ENCODE results near the gene MCCC1. TPM values are rescaled to one million over a fixed set of nuclear protein-coding genes. Genes with fewer than 3 reads are reported as not detected.

The MCCC1 gene
- total and polyA plus RNA-seq, 4 experiments from 2014 or later = 27.0 to 43.8 (median 29.0) TPM

DNA sequence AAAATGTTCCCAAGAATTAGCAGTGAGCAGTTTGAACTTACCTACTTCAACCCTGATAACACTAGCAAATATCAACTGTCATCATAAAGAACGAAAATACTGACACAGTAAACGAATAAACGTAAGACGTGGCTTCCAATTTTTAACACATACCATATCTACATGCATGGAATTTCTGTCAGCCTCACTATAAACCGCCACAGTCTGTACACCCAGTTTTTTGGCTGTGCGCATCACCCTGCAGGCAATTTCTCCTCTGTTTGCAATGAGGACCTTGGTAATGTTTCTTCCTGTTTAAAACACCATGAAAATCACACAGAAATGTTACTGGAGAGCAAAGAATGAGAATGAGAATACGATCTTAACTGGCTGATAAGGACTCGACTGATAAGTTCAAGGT, 7.0 kb downstream of the MCCC1 start:
- intact Hi-C loops (cut with micrococcal nuclease) = no loop called here

DNA sequence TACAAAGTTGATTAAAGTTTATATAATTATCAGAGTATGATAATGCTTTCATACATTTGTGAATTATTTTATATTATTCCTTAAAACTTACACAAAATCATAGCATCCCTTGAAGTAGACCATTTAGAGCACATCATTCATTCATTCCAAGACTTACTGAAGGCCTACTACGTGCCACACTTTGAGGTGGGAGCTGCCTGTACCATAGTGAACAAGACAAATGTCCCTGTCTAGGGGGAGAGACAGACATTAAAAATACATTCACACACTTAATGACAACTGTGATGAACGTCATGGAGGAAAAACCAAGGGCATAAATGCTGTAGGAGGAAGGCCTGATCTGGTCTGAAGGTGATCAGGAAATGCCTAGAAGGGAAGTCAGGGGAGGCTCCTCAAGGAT, 12.1 kb downstream of the MCCC1 start:
- Histone ChIP-seq H3K36me3 (ENCODE audit: insufficient read depth, low read length) (peaks cover 38% of the 10 kb centered on the region), H3K4me3 (ENCODE audit: low read length in 2 of 2) (no peak overlapping the region), H3K27ac (ENCODE audit: low read depth, low read length) (no peak overlapping the region), H3K27me3 (ENCODE audit: insufficient read depth, low read length) (no peaks in the 10 kb centered on the region), H3K9me3 (ENCODE audit: control insufficient read depth in 1 of 2, low read length in 2 of 2) (no peaks in the 10 kb centered on the region), H3K4me1 (ENCODE audit: insufficient read depth, low read length) (no peaks in the 10 kb centered on the region)
- ChIA-PET POLR2A (ENCODE audit: partially characterized antibody) (no interaction called here), CTCF (ENCODE audit: partially characterized antibody) (interaction anchor here (0.7 to 2.4 kb wide), 3 partner anchors 8 to 373 kb away, joined by 3 to 14 read pairs (median 4); no protein-coding TSS in a partner anchor)
- peaks cover 55 to 71% of the 10 kb centered on the region in 2 donors for H3K36me3 Mint-ChIP-seq
- peaks cover 0 to 13% (median 10%) of the 10 kb centered on the region in 4 donors for H3K4me1 Mint-ChIP-seq
- DNase-seq = no peak
- intact Hi-C loops (cut with micrococcal nuclease) = no loop called here
- no peaks in the 10 kb centered on the region for H3K27me3 Mint-ChIP-seq
- H3K9me3 Mint-ChIP-seq = no peaks in the 10 kb centered on the region
- no peak overlapping the region for H3K4me3 Mint-ChIP-seq
- no peak overlapping the region for H3K27ac Mint-ChIP-seq

More for the DNA sequence above, 7.0 kb downstream of the MCCC1 start:
- DNase-seq = no peak
- POLR2A ChIA-PET (ENCODE audit: partially characterized antibody) = no interaction called here
- Histone ChIP-seq H3K4me3 (ENCODE audit: low read length in 2 of 2) (no peak overlapping the region), H3K9me3 (ENCODE audit: control insufficient read depth in 1 of 2, low read length in 2 of 2) (no peaks in the 10 kb centered on the region), H3K27ac (ENCODE audit: low read depth, low read length) (no peak overlapping the region), H3K36me3 (ENCODE audit: insufficient read depth, low read length) (peaks cover 18% of the 10 kb centered on the region), H3K4me1 (ENCODE audit: insufficient read depth, low read length) (no peaks in the 10 kb centered on the region), H3K27me3 (ENCODE audit: insufficient read depth, low read length) (no peaks in the 10 kb centered on the region)
- CTCF ChIA-PET (ENCODE audit: partially characterized antibody) = no interaction called here
- peaks cover 51 to 52% of the 10 kb centered on the region in 2 donors for H3K36me3 Mint-ChIP-seq
- no peaks in the 10 kb centered on the region for H3K9me3 Mint-ChIP-seq
- H3K4me3 Mint-ChIP-seq = no peak overlapping the region
- H3K27ac Mint-ChIP-seq = peak overlapping the region in 1 of 7 donors; percentile 4
- no peaks in the 10 kb centered on the region for H3K27me3 Mint-ChIP-seq
- H3K4me1 Mint-ChIP-seq = peaks cover 11 to 23% (median 14%) of the 10 kb centered on the region in 4 donors

DNA sequence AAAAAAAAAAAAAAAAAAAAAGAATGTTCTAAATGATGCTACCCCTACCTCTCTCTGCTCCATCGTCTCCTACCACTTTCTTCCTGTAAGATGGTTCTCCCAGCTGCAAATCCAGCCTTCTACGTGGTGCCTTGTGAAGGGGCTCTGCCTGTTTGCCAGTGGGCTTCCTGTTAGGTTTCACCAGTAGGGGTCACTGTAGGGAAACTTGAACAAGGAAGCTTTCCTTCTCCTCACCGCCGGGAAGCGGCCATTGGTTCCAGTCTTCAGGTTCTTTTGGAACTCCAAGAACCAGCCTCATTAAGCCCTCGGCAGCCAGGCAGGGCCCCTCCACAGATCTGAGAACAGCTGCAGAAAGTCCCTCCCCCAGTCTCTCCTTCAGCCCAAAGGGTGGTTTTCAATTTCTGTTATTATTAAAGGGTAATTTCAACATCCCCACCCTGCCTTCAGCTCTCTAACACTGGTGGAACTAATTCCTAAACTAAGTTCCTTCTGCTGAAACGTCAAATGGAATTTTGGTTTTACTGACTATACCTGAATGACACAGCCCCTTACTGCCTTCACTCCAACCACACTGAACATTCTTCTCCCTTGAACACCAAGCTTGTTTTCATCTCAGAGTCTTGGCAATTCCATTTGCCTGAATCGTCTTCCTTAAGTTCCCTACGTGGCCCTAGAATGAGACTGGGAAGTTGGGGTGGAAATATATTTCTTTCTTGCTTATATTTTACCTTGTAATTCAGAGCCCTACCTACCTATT, 13.5 kb downstream of the MCCC1 start:
- H3K9me3 Mint-ChIP-seq = no peaks in the 10 kb centered on the region
- peak overlapping the region in 2 of 7 donors; percentile 29 to 83 for H3K27ac Mint-ChIP-seq
- H3K4me3 Mint-ChIP-seq = no peak overlapping the region
- H3K27ac ChIP-seq (ENCODE audit: low read depth, low read length) = no peak overlapping the region
- no peak overlapping the region for H3K4me3 ChIP-seq (ENCODE audit: low read length in 2 of 2)
- ChIA-PET CTCF (ENCODE audit: partially characterized antibody) (interaction anchor here (0.7 to 2.4 kb wide), 8 partner anchors 8 to 689 kb away, joined by 3 to 14 read pairs (median 4); no protein-coding TSS in a partner anchor), POLR2A (ENCODE audit: partially characterized antibody) (interaction anchor here (0.7 kb wide), 1 partner anchor 14 kb away, joined by 3 read pairs; the partner anchor contains the start of gene MCCC1)
- H3K27me3 Mint-ChIP-seq = no peaks in the 10 kb centered on the region
- no peaks in the 10 kb centered on the region for H3K27me3 ChIP-seq (ENCODE audit: insufficient read depth, low read length)
- no peaks in the 10 kb centered on the region for H3K9me3 ChIP-seq (ENCODE audit: control insufficient read depth in 1 of 2, low read length in 2 of 2)
- peaks cover 56 to 74% of the 10 kb centered on the region in 2 donors for H3K36me3 Mint-ChIP-seq
- H3K36me3 ChIP-seq (ENCODE audit: insufficient read depth, low read length) = peaks cover 42% of the 10 kb centered on the region
- DNase-seq = no peak
- intact Hi-C loops (cut with micrococcal nuclease) = no loop called here
- H3K4me1 ChIP-seq (ENCODE audit: insufficient read depth, low read length) = no peaks in the 10 kb centered on the region
- peaks cover 0 to 13% (median 8%) of the 10 kb centered on the region in 4 donors for H3K4me1 Mint-ChIP-seq

DNA sequence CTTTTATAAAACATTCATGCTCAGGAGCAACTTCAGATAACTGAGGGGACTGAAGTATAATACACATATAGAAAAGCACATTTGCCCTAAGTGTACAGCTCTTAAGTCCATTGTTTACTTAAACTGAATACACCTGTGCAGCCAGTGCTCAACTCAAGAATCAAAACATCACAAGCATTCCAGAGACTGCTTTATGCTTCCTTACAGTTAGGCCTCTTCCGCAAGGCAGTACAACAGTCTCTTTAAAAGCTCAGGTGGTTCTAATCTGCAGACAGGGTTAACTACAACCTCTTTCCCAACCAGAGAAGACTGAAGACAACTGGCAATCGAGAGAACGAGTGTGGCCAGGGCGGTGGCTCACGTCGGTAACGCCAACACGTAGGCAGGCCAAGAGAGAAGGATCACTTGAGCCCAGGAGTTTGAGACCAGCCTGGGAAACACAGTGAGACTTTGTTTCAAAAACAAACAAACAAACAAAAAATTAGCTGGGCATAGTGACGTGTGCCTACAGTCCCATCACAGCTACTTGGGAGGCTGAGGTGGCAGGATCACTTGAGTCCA, 16.9 kb downstream of the MCCC1 start:
- Mint-ChIP-seq H3K36me3 (peaks cover 66 to 72% of the 10 kb centered on the region in 2 donors), H3K27me3 (no peaks in the 10 kb centered on the region), H3K9me3 (peaks cover 0 to 8% (median 3%) of the 10 kb centered on the region in 8 donors), H3K27ac (no peak overlapping the region), H3K4me3 (no peak overlapping the region), H3K4me1 (peaks cover 0 to 9% (median 6%) of the 10 kb centered on the region in 4 donors)
- Histone ChIP-seq H3K27me3 (ENCODE audit: insufficient read depth, low read length) (no peaks in the 10 kb centered on the region), H3K9me3 (ENCODE audit: control insufficient read depth in 1 of 2, low read length in 2 of 2) (no peaks in the 10 kb centered on the region), H3K27ac (ENCODE audit: low read depth, low read length) (no peak overlapping the region), H3K4me3 (ENCODE audit: low read length in 2 of 2) (no peak overlapping the region), H3K36me3 (ENCODE audit: insufficient read depth, low read length) (peaks cover 35% of the 10 kb centered on the region), H3K4me1 (ENCODE audit: insufficient read depth, low read length) (no peaks in the 10 kb centered on the region)
- no peak for DNase-seq
- ChIA-PET CTCF (ENCODE audit: partially characterized antibody) (interaction anchor here (0.8 to 1.3 kb wide), 3 partner anchors 15 to 301 kb away, joined by 3 to 4 read pairs (median 3); no protein-coding TSS in a partner anchor), POLR2A (ENCODE audit: partially characterized antibody) (no interaction called here)
- intact Hi-C loops (cut with micrococcal nuclease) = no loop called here

DNA sequence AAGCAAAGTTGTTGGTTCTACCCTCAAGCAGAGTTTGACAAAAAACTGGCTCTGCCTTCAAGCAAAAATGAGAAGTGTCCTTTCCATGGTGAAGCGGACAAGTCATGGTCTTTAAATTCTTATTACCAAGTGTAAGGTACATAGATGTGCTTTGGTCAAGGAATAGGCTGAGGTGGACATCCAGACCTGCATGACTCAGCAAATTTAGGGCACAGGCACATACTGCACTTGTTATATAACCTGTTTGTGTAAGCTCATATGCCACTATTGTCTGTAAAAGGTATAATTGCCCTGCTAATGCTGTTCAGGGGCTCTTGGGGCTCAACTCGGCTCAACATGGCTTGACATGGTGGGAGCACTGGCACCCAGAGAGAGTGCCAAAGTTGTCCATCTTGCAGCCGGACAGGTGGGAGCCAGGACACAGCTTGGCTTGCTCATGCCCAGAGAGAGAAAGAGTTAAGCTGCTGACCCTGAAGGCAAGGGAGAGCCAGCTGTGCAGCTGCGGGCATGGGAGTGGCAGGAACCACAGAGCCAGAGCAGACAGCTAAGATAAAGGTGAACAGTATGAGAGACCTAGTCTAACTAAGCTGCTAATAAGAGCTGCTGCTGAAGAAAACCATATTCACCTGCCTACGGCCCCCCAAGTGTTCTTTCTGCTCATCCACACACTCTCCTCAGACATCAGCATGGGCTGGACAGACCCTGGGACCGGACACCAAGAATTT, 17.7 kb downstream of the MCCC1 start:
- H3K4me1 ChIP-seq (ENCODE audit: insufficient read depth, low read length) = no peaks in the 10 kb centered on the region
- POLR2A ChIA-PET (ENCODE audit: partially characterized antibody) = no interaction called here
- peaks cover 0 to 8% (median 3%) of the 10 kb centered on the region in 8 donors for H3K9me3 Mint-ChIP-seq
- peaks cover 71 to 74% of the 10 kb centered on the region in 2 donors for H3K36me3 Mint-ChIP-seq
- no peaks in the 10 kb centered on the region for H3K27me3 Mint-ChIP-seq
- no peaks in the 10 kb centered on the region for H3K27me3 ChIP-seq (ENCODE audit: insufficient read depth, low read length)
- CTCF ChIA-PET (ENCODE audit: partially characterized antibody) = interaction anchor here (1.3 kb wide), 1 partner anchor 15 kb away, joined by 4 read pairs; no protein-coding TSS in a partner anchor
- H3K4me1 Mint-ChIP-seq = peaks cover 0 to 8% (median 4%) of the 10 kb centered on the region in 4 donors
- peaks cover 28% of the 10 kb centered on the region for H3K36me3 ChIP-seq (ENCODE audit: insufficient read depth, low read length)
- no peak overlapping the region for H3K27ac Mint-ChIP-seq
- no peak overlapping the region for H3K4me3 Mint-ChIP-seq
- DNase-seq = no peak
- intact Hi-C loops (cut with micrococcal nuclease) = no loop called here
- no peaks in the 10 kb centered on the region for H3K9me3 ChIP-seq (ENCODE audit: control insufficient read depth in 1 of 2, low read length in 2 of 2)
- no peak overlapping the region for H3K4me3 ChIP-seq (ENCODE audit: low read length in 2 of 2)
- no peak overlapping the region for H3K27ac ChIP-seq (ENCODE audit: low read depth, low read length)

DNA sequence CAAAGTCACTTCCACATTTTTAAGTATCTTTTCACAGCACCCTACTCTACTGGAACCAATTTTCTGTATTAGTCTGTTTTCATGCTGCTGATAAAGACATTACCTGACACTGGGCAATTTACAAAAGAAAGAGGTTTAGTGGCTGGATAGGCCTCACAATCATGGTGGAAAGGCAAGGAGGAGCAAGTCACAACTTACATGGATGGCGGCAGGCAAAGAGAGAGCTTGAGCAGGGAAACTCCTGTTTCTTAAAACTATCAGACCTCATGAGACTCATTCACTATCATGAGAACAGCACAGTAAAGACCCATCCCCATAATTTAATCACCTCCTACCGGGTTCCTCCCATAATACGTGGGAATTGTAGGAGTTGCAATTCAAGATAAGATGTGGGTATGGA, 18.7 kb downstream of the MCCC1 start:
- peaks cover 0 to 8% (median 3%) of the 10 kb centered on the region in 8 donors for H3K9me3 Mint-ChIP-seq
- peak overlapping the region in 1 of 7 donors; percentile 28 for H3K27ac Mint-ChIP-seq
- Histone ChIP-seq H3K27ac (ENCODE audit: low read depth, low read length) (no peak overlapping the region), H3K27me3 (ENCODE audit: insufficient read depth, low read length) (no peaks in the 10 kb centered on the region), H3K4me3 (ENCODE audit: low read length in 2 of 2) (no peak overlapping the region), H3K4me1 (ENCODE audit: insufficient read depth, low read length) (no peaks in the 10 kb centered on the region), H3K9me3 (ENCODE audit: control insufficient read depth in 1 of 2, low read length in 2 of 2) (no peaks in the 10 kb centered on the region), H3K36me3 (ENCODE audit: insufficient read depth, low read length) (peaks cover 18% of the 10 kb centered on the region)
- DNase-seq = no peak
- H3K36me3 Mint-ChIP-seq = peaks cover 66 to 71% of the 10 kb centered on the region in 2 donors
- H3K4me1 Mint-ChIP-seq = peaks cover 0 to 2% (median under 1%) of the 10 kb centered on the region in 4 donors
- no peaks in the 10 kb centered on the region for H3K27me3 Mint-ChIP-seq
- intact Hi-C loops (cut with micrococcal nuclease) = no loop called here
- H3K4me3 Mint-ChIP-seq = no peak overlapping the region
- POLR2A ChIA-PET (ENCODE audit: partially characterized antibody) = no interaction called here
- CTCF ChIA-PET (ENCODE audit: partially characterized antibody) = no interaction called here

DNA sequence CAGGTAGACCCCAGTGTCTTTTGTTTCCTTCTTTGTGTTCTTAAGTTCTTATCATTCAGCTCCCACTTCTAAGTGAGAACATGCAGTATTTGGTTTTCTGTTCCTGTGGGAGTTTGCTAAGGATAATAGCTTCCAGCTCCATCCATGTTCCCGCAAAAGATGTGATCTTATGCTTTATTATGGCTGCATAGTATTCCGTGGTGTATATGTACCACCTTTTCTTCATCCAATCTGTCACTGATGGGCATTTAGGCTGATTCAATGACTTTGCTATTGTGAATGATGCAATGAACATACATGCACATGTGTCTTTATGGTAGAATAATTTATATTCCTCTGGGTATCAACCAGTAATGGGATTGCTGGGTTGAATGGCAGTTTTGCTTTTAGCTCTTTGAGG, 24.4 kb downstream of the MCCC1 start:
- CTCF ChIA-PET (ENCODE audit: partially characterized antibody) = interaction anchor here (0.6 kb wide), 1 partner anchor 146 kb away, joined by 3 read pairs; no protein-coding TSS in a partner anchor
- peaks cover 0 to 14% (median 4%) of the 10 kb centered on the region in 4 donors for H3K4me1 Mint-ChIP-seq

More for the DNA sequence above, 24.4 kb downstream of the MCCC1 start:
- Histone ChIP-seq H3K4me1 (ENCODE audit: insufficient read depth, low read length) (no peaks in the 10 kb centered on the region), H3K36me3 (ENCODE audit: insufficient read depth, low read length) (peaks cover 4% of the 10 kb centered on the region), H3K27ac (ENCODE audit: low read depth, low read length) (no peak overlapping the region), H3K27me3 (ENCODE audit: insufficient read depth, low read length) (no peaks in the 10 kb centered on the region), H3K9me3 (ENCODE audit: control insufficient read depth in 1 of 2, low read length in 2 of 2) (no peaks in the 10 kb centered on the region), H3K4me3 (ENCODE audit: low read length in 2 of 2) (no peak overlapping the region)
- Mint-ChIP-seq H3K36me3 (peaks cover 60 to 68% of the 10 kb centered on the region in 2 donors), H3K9me3 (peaks cover 0 to 6% (median 3%) of the 10 kb centered on the region in 8 donors), H3K4me3 (no peak overlapping the region), H3K27me3 (no peaks in the 10 kb centered on the region), H3K27ac (no peak overlapping the region)
- no peak for DNase-seq
- POLR2A ChIA-PET (ENCODE audit: partially characterized antibody) = no interaction called here
- intact Hi-C loops (cut with micrococcal nuclease) = no loop called here

Data from CD4-positive, alpha-beta memory T cell (primary cell).